ENCODE results near the gene IQGAP2. TPM values are rescaled to one million over a fixed set of nuclear protein-coding genes. Genes with fewer than 3 reads are reported as not detected.
A peak's percentile ranks its signal among the peaks of the same experiment; 100 is the strongest.

IQGAP2 gene
- total RNA-seq, 4 donors from 2014 or later, result 46.8 to 121 (median 97.0) TPM

DNA sequence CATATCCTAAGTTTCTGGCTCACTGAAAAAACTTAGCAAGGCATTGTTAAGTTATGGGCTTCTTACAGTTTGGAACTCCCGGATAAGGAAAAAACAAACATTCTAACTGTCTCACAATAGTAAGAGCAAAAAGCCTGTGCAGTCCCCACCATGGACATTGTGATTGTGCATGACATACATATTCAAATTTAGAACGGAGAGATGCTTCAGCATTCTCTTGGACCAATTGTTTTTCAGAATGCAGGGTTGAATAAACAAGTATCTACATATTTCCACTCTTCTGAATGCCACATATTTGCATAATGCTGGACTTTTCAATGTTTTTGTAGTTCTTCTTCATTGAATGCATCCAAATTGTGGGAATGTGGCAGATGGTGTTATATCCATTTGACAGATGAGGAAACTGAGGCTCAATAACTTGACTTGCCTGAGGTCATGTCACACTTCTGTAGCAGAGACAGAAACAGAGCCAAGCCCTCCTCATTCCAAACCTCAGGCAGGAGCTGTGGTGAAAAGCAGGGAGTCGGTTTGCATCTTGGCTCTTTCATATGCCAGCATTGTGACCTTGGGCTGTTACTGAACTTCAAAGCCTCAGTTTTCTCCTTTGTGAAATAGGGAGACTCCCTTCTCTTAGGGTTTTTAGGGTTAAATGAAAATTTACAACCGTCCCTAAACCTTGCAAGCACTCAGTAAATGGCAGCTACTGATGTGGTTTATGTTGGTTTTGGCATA, 95.1 kb downstream of the IQGAP2 start:
- in situ Hi-C loops (cut with MboI; ENCODE audit: low pct_ligation_motif_present in 1 of 4, low pct_unique_long_range_greater_than_20kb in 1 of 4, low sequenced_read_pairs in 3 of 4), result no loop called here

DNA sequence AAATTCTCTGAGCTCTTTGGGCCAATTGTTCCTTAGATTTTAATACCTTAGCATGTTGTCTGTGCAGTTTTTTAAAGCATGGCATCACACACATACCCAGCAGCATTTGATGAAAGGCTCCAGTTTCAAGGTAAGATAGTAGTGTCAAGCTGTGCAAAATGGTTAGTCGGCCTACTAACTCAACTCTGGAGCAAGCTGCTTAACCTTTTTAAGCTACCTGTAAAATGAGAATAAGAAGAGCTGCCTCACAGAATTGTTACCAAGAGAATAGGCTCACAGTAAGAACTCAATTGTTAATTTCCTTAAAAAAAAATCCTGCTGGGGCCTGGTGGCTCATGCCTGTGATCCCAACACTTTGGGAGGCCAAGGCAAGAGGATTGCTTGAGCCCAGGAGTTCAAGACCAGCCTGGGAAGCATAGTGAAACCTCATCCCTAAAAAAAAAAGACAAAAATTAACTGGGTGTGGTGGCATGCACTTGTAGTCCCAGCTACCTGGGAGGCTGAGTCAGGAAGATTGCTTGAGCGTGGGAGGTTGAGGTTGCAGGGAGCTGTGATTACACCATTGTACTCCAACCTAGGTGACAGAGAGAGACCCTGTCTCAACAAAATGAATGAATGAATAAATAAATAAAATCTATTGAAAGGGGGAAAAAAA, 96.5 kb downstream of the IQGAP2 start:
- Histone ChIP-seq H3K27me3 (no peaks in the 10 kb centered on the region), H3K4me3 (no peak overlapping the region), H3K27ac (no peak overlapping the region), H3K9me3 (no peaks in the 10 kb centered on the region), H3K36me3 (no peaks in the 10 kb centered on the region), H3K4me1 (peaks cover 0 to 26% (median 3%) of the 10 kb centered on the region in 4 donors)
- intact Hi-C loops (cut with DNase I; ENCODE audit: low total_unique reads) (no loop called here), in situ Hi-C loops (cut with MboI; ENCODE audit: low pct_ligation_motif_present in 1 of 4, low pct_unique_long_range_greater_than_20kb in 1 of 4, low sequenced_read_pairs in 3 of 4) (no loop called here)
- no peak for TF ChIP-seq POLR2A (IDR thresholded peaks at IDR 0.05)
- no peak for TF ChIP-seq EP300 (IDR thresholded peaks at IDR 0.05; ENCODE audit: low read depth)
- TF ChIP-seq POLR2AphosphoS5 (IDR thresholded peaks at IDR 0.05), result no peak
- TF ChIP-seq, protein P1, sequence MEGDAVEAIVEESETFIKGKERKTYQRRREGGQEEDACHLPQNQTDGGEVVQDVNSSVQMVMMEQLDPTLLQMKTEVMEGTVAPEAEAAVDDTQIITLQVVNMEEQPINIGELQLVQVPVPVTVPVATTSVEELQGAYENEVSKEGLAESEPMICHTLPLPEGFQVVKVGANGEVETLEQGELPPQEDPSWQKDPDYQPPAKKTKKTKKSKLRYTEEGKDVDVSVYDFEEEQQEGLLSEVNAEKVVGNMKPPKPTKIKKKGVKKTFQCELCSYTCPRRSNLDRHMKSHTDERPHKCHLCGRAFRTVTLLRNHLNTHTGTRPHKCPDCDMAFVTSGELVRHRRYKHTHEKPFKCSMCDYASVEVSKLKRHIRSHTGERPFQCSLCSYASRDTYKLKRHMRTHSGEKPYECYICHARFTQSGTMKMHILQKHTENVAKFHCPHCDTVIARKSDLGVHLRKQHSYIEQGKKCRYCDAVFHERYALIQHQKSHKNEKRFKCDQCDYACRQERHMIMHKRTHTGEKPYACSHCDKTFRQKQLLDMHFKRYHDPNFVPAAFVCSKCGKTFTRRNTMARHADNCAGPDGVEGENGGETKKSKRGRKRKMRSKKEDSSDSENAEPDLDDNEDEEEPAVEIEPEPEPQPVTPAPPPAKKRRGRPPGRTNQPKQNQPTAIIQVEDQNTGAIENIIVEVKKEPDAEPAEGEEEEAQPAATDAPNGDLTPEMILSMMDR (IDR thresholded peaks at IDR 0.05), result no peak
- no peak for DNase-seq
- 92 to 93% methylated on average over 2 of the region's 2 CpGs for WGBS, 2 donors (ENCODE audit: low coverage in 1 of 2)

More for the DNA sequence above, 95.1 kb downstream of the IQGAP2 start:
- Histone ChIP-seq H3K27ac (peak overlapping the region in 1 of 4 donors; percentile 12), H3K36me3 (no peaks in the 10 kb centered on the region), H3K27me3 (no peaks in the 10 kb centered on the region), H3K4me1 (peaks cover 0 to 26% (median 3%) of the 10 kb centered on the region in 4 donors), H3K4me3 (no peak overlapping the region), H3K9me3 (no peaks in the 10 kb centered on the region)
- no peak for DNase-seq
- intact Hi-C loops (cut with DNase I; ENCODE audit: low total_unique reads), result no loop called here
- WGBS, 2 donors (ENCODE audit: low coverage in 1 of 2), result 50 to 60% methylated on average over 4 of the region's 4 CpGs
- TF ChIP-seq EP300 (IDR thresholded peaks at IDR 0.05; ENCODE audit: low read depth), result no peak
- TF ChIP-seq POLR2AphosphoS5 (IDR thresholded peaks at IDR 0.05), result no peak
- TF ChIP-seq POLR2A (IDR thresholded peaks at IDR 0.05), result no peak
- TF ChIP-seq, protein P1 (IDR thresholded peaks at IDR 0.05), result no peak

DNA sequence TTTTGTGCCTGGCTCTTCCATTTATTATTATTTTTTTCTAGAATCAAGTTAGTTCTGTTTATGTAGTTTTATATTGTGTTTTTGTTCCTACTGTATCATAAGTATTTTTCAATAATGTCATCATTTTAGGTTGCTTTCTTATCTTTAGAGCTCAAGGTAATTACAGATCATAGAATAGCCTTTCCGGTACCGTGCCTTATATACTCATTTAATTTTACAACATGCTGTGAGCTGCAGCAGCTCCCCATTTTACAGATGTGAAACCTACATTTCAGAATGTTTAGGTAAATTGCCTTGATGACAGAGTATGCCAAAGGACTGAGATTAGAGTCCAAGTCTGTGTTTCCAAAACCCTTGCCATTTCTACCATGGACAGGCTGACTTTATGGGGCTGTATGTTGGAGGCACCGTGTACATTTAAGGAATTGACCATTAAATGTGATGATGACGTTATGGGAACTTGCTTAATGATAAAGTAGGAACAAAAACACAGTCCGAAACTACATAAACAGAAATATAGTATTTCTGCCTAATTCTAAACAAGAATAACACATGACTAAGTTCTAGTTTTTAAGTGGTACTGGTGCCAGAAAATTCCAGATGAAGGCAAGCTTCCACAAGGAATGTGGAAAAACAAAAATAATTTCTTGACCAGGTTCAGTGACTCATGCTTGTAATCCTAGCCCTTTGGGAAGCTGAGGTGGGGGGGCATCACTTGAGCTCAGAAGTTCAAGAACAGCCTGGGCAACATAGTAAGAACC, 97.7 kb downstream of the IQGAP2 start:
- H3K9me3 ChIP-seq, result no peaks in the 10 kb centered on the region
- TF ChIP-seq, protein P1 (IDR thresholded peaks at IDR 0.05), result no peak
- intact Hi-C loops (cut with DNase I; ENCODE audit: low total_unique reads) (no loop called here), in situ Hi-C loops (cut with MboI; ENCODE audit: low pct_ligation_motif_present in 1 of 4, low pct_unique_long_range_greater_than_20kb in 1 of 4, low sequenced_read_pairs in 3 of 4) (no loop called here)
- no peak overlapping the region for H3K4me3 ChIP-seq
- H3K4me1 ChIP-seq, result peaks cover 0 to 32% (median 3%) of the 10 kb centered on the region in 4 donors
- H3K27ac ChIP-seq, result no peak overlapping the region
- 46 to 62% methylated on average over 4 to 5 of the region's 5 CpGs for WGBS, 2 donors (ENCODE audit: low coverage in 1 of 2)
- no peak for DNase-seq
- H3K36me3 ChIP-seq, result no peaks in the 10 kb centered on the region
- no peaks in the 10 kb centered on the region for H3K27me3 ChIP-seq

DNA sequence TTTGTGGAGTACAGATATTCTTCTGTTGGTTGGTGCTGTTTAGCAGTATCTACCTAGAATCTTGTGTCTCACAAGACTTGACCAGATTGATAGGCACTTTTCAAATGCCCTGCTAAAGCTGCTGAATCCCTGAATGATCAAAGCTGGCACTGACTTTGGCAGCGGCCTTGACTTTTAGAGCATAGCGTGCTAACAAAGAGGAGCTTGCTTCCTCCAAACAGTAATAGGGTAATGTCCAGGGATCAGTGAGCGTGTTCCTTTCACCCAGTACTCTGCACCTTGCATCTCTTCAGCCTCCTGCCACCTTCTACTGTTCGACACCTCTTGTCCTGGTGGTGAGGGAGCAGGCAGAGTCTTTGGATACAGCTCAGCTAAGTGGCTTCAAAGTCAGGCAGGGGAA, 100.8 kb downstream of the IQGAP2 start:
- TF ChIP-seq, protein P1 (IDR thresholded peaks at IDR 0.05), result no peak
- TF ChIP-seq EP300 (IDR thresholded peaks at IDR 0.05; ENCODE audit: low read depth), result no peak
- no peak for TF ChIP-seq POLR2A (IDR thresholded peaks at IDR 0.05)
- TF ChIP-seq POLR2AphosphoS5 (IDR thresholded peaks at IDR 0.05), result no peak
- Histone ChIP-seq H3K27ac (no peak overlapping the region), H3K4me1 (peaks cover 0 to 16% (median 0%) of the 10 kb centered on the region in 4 donors), H3K27me3 (no peaks in the 10 kb centered on the region), H3K9me3 (no peaks in the 10 kb centered on the region), H3K4me3 (no peak overlapping the region), H3K36me3 (no peaks in the 10 kb centered on the region)
- in situ Hi-C loops (cut with MboI; ENCODE audit: low pct_ligation_motif_present in 1 of 4, low pct_unique_long_range_greater_than_20kb in 1 of 4, low sequenced_read_pairs in 3 of 4), result no loop called here
- intact Hi-C loops (cut with DNase I; ENCODE audit: low total_unique reads), result no loop called here
- no peak for DNase-seq
- 96% methylated on average over 4 of the region's 4 CpGs; no CpG with 5 or more reads in 1 of the 2 donors for WGBS, 2 donors (ENCODE audit: low coverage in 1 of 2)

Measured in transverse colon (tissue), 4 donors.